Loucy (cell line): ENCODE results near the gene NADK2.
"Not testable (repeated sequence)": the region's sequence is repeated elsewhere in the genome, so short reads cannot be mapped to it uniquely, and the experiment has no call there.

Source experiments
- H2AFZ ChIP-seq: fragments of 200-600 bp; sonication (generic); 2 replicates; pipeline ENCODE4 v1.6.0; 2016; ENCODE audit warnings: antibody characterized with exemption, mild to moderate bottlenecking, low read length, moderate library complexity
- H3F3A ChIP-seq: fragments of 200-600 bp; 2 replicates; pipeline ENCODE4 v1.6.0; 2016; ENCODE audit warnings: antibody characterized with exemption, low read depth, mild to moderate bottlenecking
- H3K27me3 ChIP-seq: fragments of 200-600 bp; sonication (generic); 2 replicates; pipeline ENCODE4 v1.6.1; 2014; ENCODE audit warnings: low read length, mild to moderate bottlenecking; ENCODE audit not compliant: insufficient read depth, poor library complexity, severe bottlenecking
- H3K36me3 ChIP-seq: fragments of 200-600 bp; sonication (generic); 2 replicates; pipeline ENCODE4 v1.6.1; 2016; ENCODE audit warnings: low read length; ENCODE audit not compliant: insufficient read depth
- H3K4me1 ChIP-seq: fragments of 200-600 bp; sonication (generic); 2 replicates; pipeline ENCODE4 v1.5.1; 2014; ENCODE audit warnings: low read length, mild to moderate bottlenecking; ENCODE audit not compliant: insufficient read depth, poor library complexity, severe bottlenecking
- H3K4me2 ChIP-seq: fragments of 200-600 bp; sonication (generic); 2 replicates; pipeline ENCODE4 v1.6.0; 2014; ENCODE audit warnings: antibody characterized with exemption, low read length, low read depth, mild to moderate bottlenecking; ENCODE audit not compliant: poor library complexity, severe bottlenecking
- H3K4me3 ChIP-seq: fragments of 200-600 bp; sonication (generic); 2 replicates; pipeline ENCODE4 v1.5.1; 2014; ENCODE audit warnings: low read length, mild to moderate bottlenecking, mixed read lengths; ENCODE audit not compliant: poor library complexity, severe bottlenecking
- H3K79me2 ChIP-seq: fragments of 200-600 bp; sonication (generic); 2 replicates; pipeline ENCODE4 v1.6.1; 2014; ENCODE audit warnings: low read length; ENCODE audit not compliant: insufficient read depth
- H3K9ac ChIP-seq: fragments of 200-600 bp; sonication (generic); 2 replicates; pipeline ENCODE4 v1.6.0; 2014; ENCODE audit warnings: mild to moderate bottlenecking, low read depth, low read length, moderate library complexity; ENCODE audit not compliant: poor library complexity, severe bottlenecking
- H3K9me2 ChIP-seq: fragments of 200-600 bp; sonication (generic); replicated peaks from 2 replicates; pipeline ENCODE4 v1.6.1; 2016; ENCODE audit warnings: low read depth, low read length, mixed read lengths
- H3K9me3 ChIP-seq: fragments of 200-600 bp; sonication (generic); 2 replicates; pipeline ENCODE4 v1.6.1; 2014; ENCODE audit warnings: mild to moderate bottlenecking, antibody characterized with exemption, low read length, low read depth; ENCODE audit not compliant: insufficient read depth
- H4K20me1 ChIP-seq: fragments of 200-600 bp; sonication (generic); 2 replicates; pipeline ENCODE4 v1.6.0; 2014; ENCODE audit warnings: antibody characterized with exemption, low read length, mild to moderate bottlenecking; ENCODE audit not compliant: insufficient read depth, poor library complexity, severe bottlenecking
- CTCF ChIP-seq: fragments of 200-600 bp; sonication (generic); conservative IDR thresholded peaks from 2 replicates; pipeline ENCODE4 v1.5.1; 2014; ENCODE audit warnings: mild to moderate bottlenecking, antibody characterized with exemption, low read length
- EZH2phosphoT487 ChIP-seq: fragments of 200-600 bp; IDR thresholded peaks from 2 replicates; pipeline ENCODE4 v1.6.1; 2018; ENCODE audit warnings: antibody characterized with exemption, mild to moderate bottlenecking, moderate library complexity, borderline replicate concordance

Gene NADK2

DNA sequence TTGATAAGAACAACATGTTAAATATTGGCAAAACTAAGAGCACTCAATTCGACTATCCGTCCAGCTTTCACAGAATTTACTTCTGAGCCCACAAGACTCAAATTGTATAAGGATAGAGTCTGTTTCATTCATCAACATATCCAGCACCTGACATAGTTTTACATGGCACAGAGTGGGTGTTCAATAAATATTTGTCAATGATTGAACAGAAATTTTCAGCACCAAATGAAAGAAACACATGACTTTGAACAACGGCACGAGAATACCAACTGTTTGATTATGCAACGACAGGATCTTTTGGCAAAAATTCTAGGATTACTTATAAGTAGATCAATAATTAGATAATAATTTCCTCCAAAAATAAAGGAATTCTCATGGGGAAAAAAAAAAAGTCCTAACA lies 48.0 kb downstream of the NADK2 start:
- Histone ChIP-seq H3F3A (no peaks in the 10 kb centered on the region), H3K9ac (no peak overlapping the region), H4K20me1 (no peaks in the 10 kb centered on the region), H3K4me2 (no peak overlapping the region), H3K79me2 (no peaks in the 10 kb centered on the region), H3K36me3 (peaks cover 77% of the 10 kb centered on the region), H3K4me3 (no peak overlapping the region), H3K4me1 (no peaks in the 10 kb centered on the region), H3K27me3 (no peaks in the 10 kb centered on the region), H2AFZ (no peak overlapping the region), H3K9me2 (no peaks in the 10 kb centered on the region), H3K9me3 (no peaks in the 10 kb centered on the region)
- no peak for TF ChIP-seq CTCF
- no peak for TF ChIP-seq EZH2phosphoT487

DNA sequence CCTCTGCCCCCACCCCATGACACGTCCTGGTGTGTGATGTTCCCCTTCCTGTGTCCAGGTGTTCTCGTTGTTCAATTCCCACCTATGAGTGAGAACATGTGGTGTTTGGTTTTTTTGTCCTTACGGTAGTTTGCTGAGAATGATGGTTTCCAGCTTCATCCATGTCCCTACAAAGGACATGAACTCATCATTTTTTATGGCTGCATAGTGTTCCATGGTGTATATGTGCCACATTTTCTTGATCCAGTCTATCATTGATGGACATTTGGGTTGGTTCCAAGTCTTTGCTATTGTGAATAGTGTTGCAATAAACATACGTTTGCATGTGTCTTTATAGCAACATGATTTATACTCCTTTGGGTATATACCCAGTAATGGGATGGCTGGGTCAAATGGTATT lies 57.3 kb downstream of the NADK2 start:
- not testable (repeated sequence) for H3K9ac ChIP-seq, H3K4me2 ChIP-seq, H3K27me3 ChIP-seq, H4K20me1 ChIP-seq, H3F3A ChIP-seq, H3K4me3 ChIP-seq, H2AFZ ChIP-seq, H3K9me3 ChIP-seq, H3K79me2 ChIP-seq, H3K9me2 ChIP-seq, H3K4me1 ChIP-seq
- peaks cover 43% of the 10 kb centered on the region for H3K36me3 ChIP-seq

- Histone ChIP-seq H4K20me1 (no peaks in the 10 kb centered on the region), H3K79me2 (no peaks in the 10 kb centered on the region), H3F3A (no peaks in the 10 kb centered on the region), H3K9me3 (no peaks in the 10 kb centered on the region), H3K36me3 (peaks cover 69% of the 10 kb centered on the region), H3K4me3 (no peak overlapping the region), H3K9me2 (no peaks in the 10 kb centered on the region), H3K4me1 (no peaks in the 10 kb centered on the region), H3K9ac (no peak overlapping the region), H3K4me2 (no peak overlapping the region), H3K27me3 (no peaks in the 10 kb centered on the region), H2AFZ (no peak overlapping the region)
- no peak for TF ChIP-seq CTCF
- TF ChIP-seq EZH2phosphoT487, result no peak
Observed at GRCh38 chr5:36181774-36182173, 60.0 kb downstream of the NADK2 start.

DNA sequence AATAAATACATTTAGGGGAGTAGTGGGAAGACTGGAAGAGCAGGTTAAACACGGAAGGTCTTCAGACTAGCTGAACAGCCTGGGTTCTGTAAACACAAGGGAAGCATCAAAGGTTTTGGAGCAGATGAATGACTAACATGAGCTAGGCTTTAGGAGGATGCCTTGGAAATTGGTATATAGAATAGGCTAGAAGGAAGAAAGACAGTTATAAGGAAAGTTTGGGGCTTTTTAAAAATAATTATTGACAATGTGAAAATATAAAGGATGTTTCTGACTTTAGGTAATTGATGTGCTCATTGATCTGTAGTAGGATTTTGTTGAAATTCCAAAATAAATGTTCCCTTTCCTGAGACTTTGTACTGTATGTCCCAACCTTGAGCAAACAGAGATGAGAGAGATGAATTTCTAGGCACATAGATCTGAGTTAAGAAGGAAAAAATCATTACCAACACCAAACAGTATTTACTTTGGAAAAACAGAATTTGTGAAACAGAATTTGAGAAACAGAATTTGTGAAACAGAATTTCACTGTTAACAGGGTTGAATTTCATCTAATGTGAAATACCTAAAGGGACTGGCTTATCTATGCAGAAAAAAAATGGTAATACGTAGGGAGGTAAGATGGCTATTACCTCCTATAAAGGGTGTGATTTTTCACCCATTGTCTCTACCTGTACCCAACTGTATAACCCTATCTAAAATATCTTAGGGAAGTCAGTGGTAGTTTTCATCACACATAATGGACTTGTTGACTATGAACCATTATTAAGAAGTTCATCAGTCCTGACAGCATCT lies 61.0 kb downstream of the NADK2 start:
- Histone ChIP-seq H3K9me2 (no peaks in the 10 kb centered on the region), H3K9me3 (no peaks in the 10 kb centered on the region), H3K9ac (no peak overlapping the region), H3K27me3 (no peaks in the 10 kb centered on the region), H3K4me2 (no peak overlapping the region), H4K20me1 (no peaks in the 10 kb centered on the region), H3K4me1 (no peaks in the 10 kb centered on the region), H3K4me3 (no peak overlapping the region), H3K36me3 (peaks cover 74% of the 10 kb centered on the region), H2AFZ (no peak overlapping the region), H3F3A (no peaks in the 10 kb centered on the region), H3K79me2 (no peaks in the 10 kb centered on the region)
- no peak for TF ChIP-seq EZH2phosphoT487
- TF ChIP-seq CTCF, result no peak
